Hepatocyte (in vitro differentiated cells): ENCODE data around the gene DLK2.

Experiments used
- EZH2 ChIP-seq: fragments of 200-600 bp; sonication (generic); IDR thresholded peaks from 2 replicates; pipeline ENCODE4 v1.6.1; 2016; ENCODE audit warnings: antibody characterized with exemption, mild to moderate bottlenecking, borderline replicate concordance
- EZH2phosphoT487 ChIP-seq: fragments of 200-600 bp; sonication (generic); IDR thresholded peaks from one replicate; pipeline ENCODE4 v1.6.1; 2018; ENCODE audit warnings: antibody characterized with exemption, mild to moderate bottlenecking, low read depth, moderate library complexity; ENCODE audit not compliant: unreplicated experiment, severe bottlenecking
- TF ChIP-seq, protein P1 (sequence below): fragments of 200-600 bp; sonication (generic); IDR thresholded peaks from 2 replicates; pipeline ENCODE4 v1.5.1; 2016; ENCODE audit warnings: antibody characterized with exemption, mild to moderate bottlenecking; ENCODE audit not compliant: poor library complexity

DNA sequence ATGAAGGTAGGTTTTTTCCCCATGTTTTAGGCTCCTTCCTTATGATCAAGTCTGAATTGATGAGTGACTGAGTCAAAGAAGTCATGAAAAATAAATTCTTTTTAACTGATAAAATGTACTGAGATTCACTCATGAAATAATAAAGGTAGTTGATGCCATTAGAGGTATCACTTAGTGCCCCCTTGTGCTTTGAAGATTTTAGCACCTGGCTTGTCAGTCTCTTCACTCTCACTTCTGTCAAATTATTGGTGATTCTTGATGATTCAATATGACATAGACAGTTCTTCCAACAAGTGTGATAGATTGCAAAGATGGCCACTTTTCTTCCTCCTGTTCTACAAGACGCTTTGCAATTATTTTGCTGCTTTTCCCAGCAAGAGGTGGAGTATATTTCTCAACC lies 4.2 kb upstream of the DLK2 start:
- TF ChIP-seq EZH2: no peak
- TF ChIP-seq, protein P1, sequence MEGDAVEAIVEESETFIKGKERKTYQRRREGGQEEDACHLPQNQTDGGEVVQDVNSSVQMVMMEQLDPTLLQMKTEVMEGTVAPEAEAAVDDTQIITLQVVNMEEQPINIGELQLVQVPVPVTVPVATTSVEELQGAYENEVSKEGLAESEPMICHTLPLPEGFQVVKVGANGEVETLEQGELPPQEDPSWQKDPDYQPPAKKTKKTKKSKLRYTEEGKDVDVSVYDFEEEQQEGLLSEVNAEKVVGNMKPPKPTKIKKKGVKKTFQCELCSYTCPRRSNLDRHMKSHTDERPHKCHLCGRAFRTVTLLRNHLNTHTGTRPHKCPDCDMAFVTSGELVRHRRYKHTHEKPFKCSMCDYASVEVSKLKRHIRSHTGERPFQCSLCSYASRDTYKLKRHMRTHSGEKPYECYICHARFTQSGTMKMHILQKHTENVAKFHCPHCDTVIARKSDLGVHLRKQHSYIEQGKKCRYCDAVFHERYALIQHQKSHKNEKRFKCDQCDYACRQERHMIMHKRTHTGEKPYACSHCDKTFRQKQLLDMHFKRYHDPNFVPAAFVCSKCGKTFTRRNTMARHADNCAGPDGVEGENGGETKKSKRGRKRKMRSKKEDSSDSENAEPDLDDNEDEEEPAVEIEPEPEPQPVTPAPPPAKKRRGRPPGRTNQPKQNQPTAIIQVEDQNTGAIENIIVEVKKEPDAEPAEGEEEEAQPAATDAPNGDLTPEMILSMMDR: no peak
- no peak for TF ChIP-seq EZH2phosphoT487
